Stimulated activated CD4-positive, alpha-beta T cell treated with anti-CD3 and anti-CD28 coated beads, Interleukin-1b, Interleukin-23, amount 100 ng/mL, for 24 hours (primary cell): ENCODE data around the gene IBSP.

ENCODE experiments used
- DNase-seq, 4 experiments: peaks; one replicate each; pipeline ENCODE4 v3.0.0-alpha.2; 2020; ENCODE audit warnings: low read depth in 4 of 4, low spot score in 1 of 4

IBSP gene

GRCh38 chr4:87838205-87838604 lies 38.9 kb downstream of the IBSP start:
- DNase-seq: no peak

GRCh38 chr4:87838890-87839591 lies 39.7 kb downstream of the IBSP start:
- DNase-seq: no peak

- DNase-seq: no peak
These were observed 40.2 kb downstream of the IBSP start for GRCh38 chr4:87839592-87839946.

GRCh38 chr4:87840149-87840548 lies 40.8 kb downstream of the IBSP start:
- no peak for DNase-seq

GRCh38 chr4:87843936-87844335 lies 44.6 kb downstream of the IBSP start:
- no peak for DNase-seq

GRCh38 chr4:87844452-87844851 lies 45.1 kb downstream of the IBSP start:
- DNase-seq: no peak

GRCh38 chr4:87846226-87846625 lies 46.9 kb downstream of the IBSP start:
- no peak for DNase-seq

GRCh38 chr4:87848622-87849351 lies 49.4 kb downstream of the IBSP start:
- DNase-seq: peak in 1 of 4 experiments; percentile 8

- DNase-seq: no peak
These were observed 50.3 kb downstream of the IBSP start for GRCh38 chr4:87849612-87850011.

GRCh38 chr4:87851332-87851731 lies 52.0 kb downstream of the IBSP start:
- no peak for DNase-seq

- DNase-seq: no peak
These were observed 52.6 kb downstream of the IBSP start for GRCh38 chr4:87851953-87852352.

GRCh38 chr4:87853108-87853507 lies 53.8 kb downstream of the IBSP start:
- no peak for DNase-seq

- no peak for DNase-seq
These were observed 54.5 kb downstream of the IBSP start for GRCh38 chr4:87853891-87854290.

- no peak for DNase-seq
These were observed 56.2 kb downstream of the IBSP start for GRCh38 chr4:87855559-87855958.

GRCh38 chr4:87856816-87857215 lies 57.5 kb downstream of the IBSP start:
- no peak for DNase-seq

- no peak for DNase-seq
These were observed 58.4 kb downstream of the IBSP start for GRCh38 chr4:87857789-87858188.
